Urothelium cell line (cell line): ENCODE data around the gene RBM22.
"Not testable (repeated sequence)": the region's sequence is repeated elsewhere in the genome, so short reads cannot be mapped to it uniquely, and the experiment has no call there.

Experiments used
- DNase-seq: peaks from one replicate; pipeline ENCODE4 v3.0.0; 2011; ENCODE audit warnings: low spot score, mixed read lengths
- FAIRE-seq: peaks from 2 replicates; lab custom pipeline; 2011; peaks lifted over from hg19 to GRCh38; lab: Jason Lieb, UNC

The RBM22 gene

DNA sequence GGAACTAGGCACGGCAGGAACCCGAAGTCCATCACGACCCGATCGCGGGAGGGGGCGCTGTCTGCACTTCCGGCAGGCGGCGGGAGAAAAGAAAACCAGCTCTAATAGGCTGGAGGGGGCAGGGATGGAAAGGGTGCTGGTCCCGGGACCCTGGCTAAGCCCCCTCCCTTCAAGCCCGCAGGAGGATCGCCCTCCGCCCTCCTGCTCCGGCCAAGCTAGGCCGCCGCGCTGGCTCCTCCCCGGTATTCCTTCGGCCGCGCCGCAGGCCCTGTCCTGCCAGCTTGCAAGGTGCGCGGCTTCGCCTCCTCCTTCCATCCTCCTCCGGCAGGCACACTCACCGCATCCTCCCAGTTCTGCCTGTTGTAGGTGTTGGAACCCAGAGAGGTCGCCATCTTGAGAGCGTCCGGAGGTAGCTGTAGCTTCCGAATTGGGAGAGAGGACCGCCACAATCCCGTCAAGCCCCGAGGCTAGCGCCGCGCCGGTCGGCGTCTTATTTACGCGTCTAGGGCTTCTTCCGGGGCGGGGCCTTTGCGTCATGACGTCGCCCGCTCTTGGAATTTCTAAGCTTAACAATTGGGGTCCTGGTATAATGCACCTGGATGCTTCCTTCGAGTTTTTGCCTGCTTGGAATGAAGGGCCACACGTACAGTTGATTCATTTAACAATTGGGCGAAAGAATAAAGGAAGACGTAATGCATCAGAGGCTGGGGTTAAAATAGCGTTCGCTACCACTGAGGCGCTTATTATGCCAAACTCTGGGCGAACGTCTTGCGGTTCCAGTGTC, at the start of gene RBM22:
Gene RBM22, minus strand, starts transcription at position 469 of the 784 bp plus-strand sequence. Its CDS starts 77 bp downstream, at position 392.
- DNase-seq: peak; percentile 94
- FAIRE-seq: no peak

DNA sequence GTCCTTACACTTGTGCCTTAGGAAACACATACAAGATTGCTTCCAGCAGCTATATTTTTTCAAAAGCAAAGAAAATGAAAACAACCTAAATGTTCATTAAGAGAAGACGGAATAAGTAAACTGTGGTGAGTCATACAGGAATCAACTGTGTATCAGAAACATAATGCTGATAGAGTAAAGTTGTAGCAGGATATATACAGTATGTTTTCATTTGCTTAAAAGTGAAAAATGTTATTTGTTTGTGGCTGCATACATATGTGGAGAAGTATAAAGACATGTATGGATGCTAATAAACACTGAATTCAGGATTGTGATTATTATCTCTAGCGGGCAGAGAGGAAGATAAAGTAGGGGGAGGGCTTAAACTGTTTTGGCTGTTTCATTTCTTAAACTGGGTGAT, 49.6 kb upstream of the RBM22 start:
- no peak for DNase-seq
- no peak for FAIRE-seq

DNA sequence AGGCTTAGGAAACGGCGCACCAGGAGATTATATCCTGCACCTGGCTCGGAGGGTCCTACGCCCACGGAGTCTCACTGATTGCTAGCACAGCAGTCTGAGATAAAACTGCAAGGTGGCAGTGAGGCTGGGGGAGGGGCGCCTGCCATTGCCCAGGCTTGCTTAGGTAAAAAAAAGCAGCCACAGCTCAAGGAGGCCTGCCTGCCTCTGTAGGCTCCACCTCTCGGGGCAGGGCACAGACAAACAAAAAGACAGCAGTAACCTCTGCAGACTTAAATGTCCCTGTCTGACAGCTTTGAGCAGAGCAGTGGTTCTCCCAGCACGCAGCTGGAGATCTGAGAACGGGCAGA, 42.3 kb upstream of the RBM22 start:
- FAIRE-seq, DNase-seq: not testable (repeated sequence)

DNA sequence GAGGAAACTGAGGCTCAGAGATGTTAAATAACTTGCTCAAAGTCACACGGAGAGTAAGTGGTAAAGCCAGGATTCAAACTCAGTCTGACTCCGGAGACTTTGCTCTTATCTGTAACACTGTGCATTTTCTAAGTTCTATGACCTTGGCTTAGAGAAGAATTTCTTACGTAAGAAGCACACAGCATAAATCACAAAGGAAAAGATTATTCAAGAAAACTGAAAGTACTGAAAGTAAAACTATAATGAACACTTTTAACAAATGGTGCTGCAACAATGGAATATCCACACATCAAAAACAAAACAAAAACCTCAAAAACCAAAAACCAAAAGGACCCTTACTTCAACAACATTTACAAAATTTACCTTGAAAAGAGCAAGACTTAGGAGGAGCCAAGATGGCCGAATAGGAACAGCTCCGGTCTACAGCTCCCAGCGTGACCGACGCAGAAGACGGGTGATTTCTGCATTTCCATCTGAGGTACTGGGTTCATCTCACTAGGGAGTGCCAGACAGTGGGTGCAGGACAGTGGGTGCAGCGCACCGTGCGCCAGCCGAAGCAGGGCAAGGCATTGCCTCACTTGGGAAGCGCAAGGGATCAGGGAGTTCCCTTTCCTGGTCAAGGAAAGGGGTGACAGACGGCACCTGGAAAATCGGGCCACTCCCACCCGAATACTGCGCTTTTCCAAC, 41.7 kb upstream of the RBM22 start:
- not testable (repeated sequence) for DNase-seq, FAIRE-seq

DNA sequence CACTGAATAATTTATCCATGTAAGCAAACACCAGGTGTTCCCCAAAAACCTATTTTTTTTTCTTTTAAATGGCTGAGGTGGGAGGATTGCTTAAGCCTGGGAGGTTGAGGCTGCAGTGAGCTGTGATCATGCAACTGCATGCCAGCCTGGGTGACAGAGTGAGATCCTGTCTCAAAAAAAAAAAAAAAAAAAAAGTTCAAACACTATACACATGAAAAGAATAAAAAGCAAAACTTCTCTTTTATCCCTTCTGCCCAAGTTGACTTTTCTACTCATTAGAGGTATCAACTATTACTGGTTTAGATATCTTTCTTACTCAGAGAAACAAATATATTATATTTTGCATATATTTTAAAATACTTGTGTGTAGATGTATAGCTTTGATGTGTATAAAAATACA, 40.1 kb upstream of the RBM22 start:
- no peak for FAIRE-seq
- no peak for DNase-seq

DNA sequence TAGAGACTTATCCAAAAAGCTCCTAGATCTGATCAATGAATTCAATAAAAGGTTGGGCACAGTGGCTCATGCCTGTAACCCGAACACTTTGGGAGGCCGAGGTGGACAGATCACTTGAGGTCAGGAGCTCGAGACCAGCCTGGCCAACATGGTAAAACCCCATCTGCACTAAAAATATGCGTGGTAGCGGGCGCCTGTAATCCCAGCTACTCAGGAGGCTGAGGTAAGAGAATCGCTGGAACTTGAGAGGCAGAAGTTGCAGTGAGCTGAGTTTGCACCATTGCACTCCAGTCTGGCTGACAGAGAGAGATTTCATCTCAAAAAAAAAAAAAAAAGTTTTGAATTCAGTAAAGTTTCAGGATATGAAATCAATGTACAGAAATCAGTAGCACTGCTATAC, 38.0 kb upstream of the RBM22 start:
- DNase-seq (no peak), FAIRE-seq (no peak)

DNA sequence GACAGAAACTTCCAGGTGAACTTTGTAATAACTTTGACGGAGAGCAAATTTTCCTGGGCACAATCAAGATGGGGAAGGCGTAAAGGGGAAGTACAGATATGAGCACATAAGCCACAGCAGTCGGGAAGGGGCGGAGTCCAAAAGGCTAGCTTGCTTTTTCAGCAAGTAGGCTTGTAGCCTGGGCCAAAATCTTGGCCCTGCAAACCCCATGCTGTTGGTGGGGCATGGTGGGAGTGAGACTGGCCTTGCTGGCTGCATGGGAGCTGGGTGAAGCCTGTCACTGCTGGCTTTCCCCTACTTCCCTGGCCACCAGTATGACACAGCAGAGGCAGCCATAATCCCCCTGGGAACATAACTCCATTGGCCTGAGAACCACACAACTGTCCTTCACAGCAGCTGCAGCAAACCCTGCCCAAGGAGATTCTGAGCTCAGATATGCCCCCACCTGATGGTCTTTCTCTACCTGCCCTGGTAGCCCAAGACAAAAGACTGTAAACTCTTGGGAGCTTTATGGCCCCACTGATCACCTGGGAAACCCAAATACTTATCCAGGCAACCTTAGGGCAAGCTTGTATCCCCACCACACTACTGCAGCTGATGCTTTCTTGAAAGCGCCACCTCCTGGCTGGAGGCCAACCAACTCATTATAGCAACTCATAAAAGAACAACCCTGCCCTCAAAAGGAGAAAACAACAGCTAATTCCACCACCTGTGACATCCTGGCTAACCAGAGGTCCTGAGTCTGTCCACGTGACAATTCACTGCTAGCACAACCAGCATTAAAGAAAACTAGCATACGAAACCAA, 33.9 kb upstream of the RBM22 start:
- DNase-seq: no peak
- FAIRE-seq: peak; percentile 30

DNA sequence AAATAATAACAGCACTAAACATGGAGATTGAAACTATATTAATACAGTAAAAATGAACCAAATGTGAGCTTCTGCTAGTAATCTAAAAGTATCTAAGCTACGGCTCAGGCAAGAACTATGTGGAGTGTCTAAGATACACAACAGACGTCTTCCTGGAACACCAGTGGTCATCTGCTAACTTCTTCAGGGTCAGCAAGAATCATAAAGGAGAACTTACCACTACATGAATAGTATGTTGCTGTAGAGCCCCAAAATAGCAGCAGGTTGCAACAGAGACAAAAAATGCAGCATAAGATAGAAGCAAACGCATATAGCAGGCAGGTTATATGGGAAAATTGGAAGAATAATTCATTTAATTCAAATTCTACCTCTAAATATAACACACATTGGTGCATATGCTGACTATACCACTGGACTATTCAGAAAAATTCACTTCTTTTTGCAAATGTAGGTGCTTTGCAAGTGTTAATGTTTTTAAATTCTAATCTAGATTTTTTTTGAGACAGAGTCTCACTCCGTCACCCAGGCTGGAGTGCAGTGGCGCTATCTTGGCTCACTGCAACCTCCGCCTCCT, 30.9 kb upstream of the RBM22 start:
- DNase-seq (no peak), FAIRE-seq (no peak)

DNA sequence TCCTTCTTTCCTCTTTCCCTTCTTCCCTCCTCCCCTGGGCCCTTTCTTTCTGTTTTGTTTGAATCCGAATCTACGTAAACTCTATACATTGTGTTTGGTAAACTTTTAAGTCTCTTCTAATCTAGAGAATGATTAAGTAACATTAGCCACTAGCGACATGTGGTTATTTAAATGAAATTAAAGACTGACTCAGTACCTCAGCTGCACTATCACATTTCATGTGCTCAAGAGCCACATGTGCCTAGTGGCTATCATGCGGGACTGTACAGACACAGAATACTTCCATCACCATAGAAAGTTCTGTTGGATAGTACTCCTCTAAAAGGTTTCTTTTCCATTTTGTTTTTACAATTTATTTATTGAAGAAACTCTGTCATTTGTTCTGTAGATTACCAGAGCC, 29.0 kb upstream of the RBM22 start:
- FAIRE-seq: no peak
- no peak for DNase-seq

DNA sequence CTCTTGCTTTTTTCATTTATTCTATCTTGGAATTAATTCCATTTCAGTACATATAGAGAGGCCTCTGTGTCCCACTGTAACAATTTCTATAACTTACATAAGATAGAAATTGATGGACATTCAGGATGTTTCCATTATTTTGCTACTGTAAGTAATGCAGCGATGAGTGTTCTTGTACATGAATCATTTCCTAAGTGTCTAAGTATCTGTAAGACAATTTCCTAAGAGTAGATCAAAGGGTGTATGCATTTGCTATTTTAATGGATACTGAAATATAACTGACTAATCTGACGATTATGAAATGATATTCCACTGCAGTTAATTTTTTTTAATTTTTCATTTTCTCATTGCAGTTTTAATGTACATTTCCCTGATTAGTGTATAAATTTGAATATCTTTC, 23.0 kb upstream of the RBM22 start:
- no peak for FAIRE-seq
- DNase-seq: no peak

DNA sequence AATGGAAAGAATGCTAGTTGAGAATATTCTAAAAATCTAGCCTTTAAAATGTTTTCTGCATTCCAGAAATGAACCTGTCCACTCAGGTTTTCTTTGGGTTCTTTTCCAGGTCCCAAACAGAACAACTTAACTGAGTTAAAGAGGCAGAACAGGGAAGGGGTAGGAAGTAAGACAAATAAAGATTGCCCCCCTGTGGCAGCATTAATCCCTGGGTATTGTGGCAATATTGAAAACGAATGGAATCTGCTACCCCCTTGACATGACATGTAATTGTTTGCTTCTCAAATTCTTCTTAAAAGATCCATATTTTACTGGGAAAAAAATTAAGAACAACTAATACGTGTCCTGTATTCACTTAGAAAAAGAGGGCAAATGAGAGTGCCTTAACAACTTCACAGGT, 9.3 kb upstream of the RBM22 start:
- DNase-seq (peak; percentile 8), FAIRE-seq (no peak)

DNA sequence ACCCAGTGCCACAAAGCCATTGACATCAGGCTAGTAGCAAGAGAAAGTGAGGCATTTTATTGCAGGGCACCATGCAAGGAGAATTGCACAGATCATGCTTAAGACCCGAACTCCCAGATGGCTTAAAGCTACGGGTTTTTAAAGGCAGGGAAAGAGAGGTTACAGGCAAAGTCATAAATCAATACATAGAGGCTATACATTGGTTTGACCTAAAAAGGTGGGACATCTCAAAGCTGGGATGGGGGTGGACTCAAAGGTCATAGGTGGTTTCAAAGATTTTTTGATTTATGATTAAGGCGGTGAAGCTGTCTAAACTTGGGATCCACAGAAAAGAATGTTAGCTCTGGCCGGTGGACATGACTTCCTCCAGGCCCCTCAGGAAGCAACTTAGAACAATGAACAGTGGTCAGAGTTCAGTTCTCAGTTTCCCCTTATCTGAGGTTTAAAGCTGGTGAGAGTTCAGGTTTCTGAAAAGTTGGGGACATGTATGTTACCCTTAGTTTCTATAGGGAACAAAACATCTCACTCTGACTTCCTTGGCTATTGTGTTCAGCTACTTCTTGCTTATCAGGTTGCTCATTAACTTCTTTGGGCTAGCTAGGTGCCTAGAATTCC, 6.0 kb upstream of the RBM22 start:
- FAIRE-seq: no peak
- no peak for DNase-seq

DNA sequence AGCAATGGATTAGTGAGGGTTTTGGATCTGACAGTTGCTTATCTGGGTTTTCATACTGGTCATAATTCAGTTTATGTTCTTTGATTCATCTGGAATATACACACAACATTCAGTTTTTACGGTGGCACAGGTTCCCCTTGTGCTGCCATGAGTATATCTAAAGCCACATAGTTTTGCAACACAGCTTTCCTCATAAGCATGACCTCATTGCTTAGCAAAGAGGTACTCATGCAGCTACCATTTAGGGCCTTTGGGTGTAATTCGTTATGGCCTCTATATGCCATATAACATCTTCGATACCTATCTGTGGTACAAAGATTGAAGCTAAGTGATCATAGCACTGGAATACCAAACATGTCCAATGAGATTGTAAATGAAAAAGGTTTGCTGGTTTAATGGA, 2.9 kb upstream of the RBM22 start:
- no peak for FAIRE-seq
- DNase-seq: no peak

DNA sequence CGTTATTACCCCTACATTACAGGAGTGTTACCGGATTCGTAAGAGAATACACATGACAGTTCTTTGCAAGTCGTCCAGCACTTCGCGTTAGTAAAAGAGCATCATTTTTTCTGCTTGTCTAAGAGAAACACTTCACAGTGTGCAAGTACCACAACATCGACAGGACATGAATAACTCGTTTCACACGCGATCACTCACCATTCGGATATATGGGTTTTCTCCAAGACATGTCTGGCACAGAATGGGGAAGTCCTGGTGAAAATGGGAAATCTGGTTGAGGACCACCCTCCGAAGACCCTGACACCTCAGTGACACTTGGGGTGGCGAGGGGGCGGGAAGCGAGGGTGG, 642 bp downstream of the RBM22 start:
- FAIRE-seq (no peak), DNase-seq (no peak)

DNA sequence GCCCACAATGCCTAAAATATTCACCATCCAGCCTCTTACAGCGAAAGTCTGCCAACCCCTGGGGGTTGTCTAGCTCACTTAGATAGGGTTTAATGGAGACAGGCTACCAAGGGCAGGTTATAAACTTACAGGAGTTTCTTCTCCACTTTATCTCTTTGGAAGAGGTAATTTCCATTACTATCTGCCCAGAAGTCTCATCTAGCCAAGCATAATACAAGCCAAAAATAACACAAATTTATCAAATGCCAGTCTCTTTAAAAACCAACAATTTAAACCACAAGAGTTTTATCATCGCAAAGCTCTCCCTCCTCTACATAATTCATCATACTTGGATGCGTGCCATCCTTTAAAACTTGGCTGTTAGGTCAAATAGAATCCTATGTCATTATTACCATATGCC, 6.2 kb downstream of the RBM22 start:
- DNase-seq: no peak
- FAIRE-seq: no peak

DNA sequence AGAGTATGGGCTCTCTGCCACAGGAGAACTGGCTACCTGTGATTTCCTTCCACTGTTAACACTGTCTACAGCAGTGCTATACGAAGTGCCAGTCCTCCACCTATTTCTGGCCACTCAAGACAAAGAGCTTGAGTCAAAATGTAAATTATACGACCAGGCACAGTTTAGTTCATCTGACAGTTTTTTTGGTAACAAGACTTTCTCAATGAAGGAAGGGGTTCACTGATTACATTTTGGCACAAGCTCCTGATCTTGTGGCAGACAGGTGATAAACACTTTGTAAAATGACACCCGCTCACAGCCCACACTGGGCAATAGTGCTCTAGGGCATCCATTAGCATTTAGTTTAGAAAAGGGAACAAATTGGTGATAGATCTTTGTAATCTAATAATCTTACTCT, 8.6 kb downstream of the RBM22 start:
- FAIRE-seq: no peak
- no peak for DNase-seq

DNA sequence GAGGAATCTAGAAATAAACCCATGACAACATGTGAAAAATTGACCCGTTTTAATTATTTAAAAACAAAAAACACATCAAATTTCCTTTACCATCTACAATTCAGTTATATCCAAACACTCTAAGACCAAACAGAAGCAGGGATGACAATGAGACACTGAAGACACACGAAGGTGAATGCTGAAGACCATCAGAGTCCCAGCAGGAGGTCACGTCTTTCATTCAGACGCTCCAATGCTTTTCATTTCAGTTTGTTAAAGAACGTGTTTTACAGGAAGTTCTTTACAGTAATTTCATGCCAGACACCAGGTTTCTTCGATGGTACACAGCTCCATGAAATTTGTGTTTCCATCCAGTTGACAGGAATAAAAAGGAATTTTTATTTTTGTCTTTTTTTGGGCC, 10.1 kb downstream of the RBM22 start:
- FAIRE-seq (no peak), DNase-seq (no peak)

DNA sequence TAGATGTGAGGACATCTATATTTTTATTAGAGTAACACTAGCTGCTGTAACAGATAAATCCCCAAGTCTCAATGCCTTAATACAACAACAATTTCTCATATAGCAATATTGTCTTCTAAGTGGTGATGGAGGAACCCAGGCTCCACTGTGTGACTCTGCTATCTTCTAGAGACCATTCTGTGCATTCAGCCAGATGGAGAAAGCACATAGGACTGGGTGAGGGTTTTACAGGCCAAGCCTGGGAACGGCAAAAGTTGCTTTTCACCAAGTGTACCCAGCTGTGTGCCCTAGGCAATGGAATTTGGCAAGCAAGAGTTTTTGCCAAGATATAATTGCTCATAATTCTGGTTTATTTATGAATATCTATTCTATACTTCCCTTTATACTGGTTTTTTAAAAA, 11.7 kb downstream of the RBM22 start:
- FAIRE-seq: no peak
- DNase-seq: no peak

DNA sequence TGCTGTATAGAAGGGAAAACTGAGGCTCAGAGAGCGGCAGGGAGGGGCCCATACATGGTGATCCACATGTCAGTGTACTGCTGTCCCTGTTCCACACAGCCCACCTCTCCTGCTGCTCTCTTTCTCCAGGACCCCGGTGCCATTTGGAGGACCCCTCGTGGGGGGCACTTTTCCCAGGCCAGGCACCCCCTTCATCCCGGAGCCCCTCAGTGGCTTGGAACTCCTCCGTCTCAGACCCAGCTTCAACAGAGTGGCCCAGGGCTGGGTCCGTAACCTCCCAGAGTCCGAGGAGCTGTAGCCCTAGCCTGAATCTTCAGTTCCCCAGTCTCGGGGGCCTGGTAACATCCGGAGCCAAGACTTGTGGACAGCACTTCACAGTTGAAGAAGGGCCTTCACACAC, 24.3 kb downstream of the RBM22 start:
- DNase-seq (no peak), FAIRE-seq (no peak)

DNA sequence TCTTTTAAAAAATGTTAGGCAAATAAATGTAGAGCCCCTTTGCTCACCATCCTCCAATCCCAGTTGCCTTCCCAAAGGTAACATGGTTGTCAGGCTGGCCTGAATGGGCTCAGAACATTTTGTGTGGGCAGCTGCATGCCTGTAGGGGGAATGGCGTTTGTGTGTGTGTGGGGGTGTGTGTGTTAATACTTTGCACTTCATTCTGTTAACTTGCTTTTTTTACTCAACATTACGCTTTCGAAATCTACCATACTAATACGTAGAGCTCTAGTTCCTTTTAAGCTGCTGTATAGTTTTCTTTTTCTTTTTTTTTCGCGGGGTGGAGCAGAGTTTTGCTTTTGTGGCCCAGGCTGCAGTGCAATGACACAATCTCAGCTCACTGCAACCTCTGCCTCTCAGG, 25.8 kb downstream of the RBM22 start:
- FAIRE-seq (no peak), DNase-seq (no peak)

DNA sequence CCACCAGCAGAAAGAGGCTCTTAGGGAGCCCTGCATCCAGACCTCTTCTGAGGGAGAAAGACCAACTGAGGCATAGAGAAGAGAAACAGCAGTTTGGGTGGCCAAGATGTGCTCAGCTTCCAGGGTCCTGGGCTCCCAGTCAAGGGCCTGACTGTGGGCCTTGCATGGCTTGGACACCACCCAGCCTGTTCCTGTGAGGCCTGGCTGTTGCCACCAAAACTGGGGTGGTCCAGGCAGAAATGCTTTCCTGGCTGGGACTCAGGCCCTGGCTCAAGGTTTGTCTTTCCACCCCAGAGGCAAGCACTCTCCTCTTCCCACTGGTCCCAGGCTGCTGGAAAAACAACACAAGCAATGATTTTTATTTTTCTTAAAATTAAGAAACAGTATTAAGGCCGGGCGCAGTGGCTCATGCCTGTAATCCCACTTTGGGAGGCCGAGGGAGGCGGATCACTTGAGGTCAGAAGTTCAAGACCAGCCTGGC, 26.5 kb downstream of the RBM22 start:
- FAIRE-seq (no peak), DNase-seq (no peak)
